H1 (cell line): ENCODE results near the gene ZNF597. TPM values are rescaled to one million over a fixed set of nuclear protein-coding genes. Genes with fewer than 3 reads are reported as not detected.

ENCODE experiments used
- CTCF ChIA-PET: fragments of 300-600 bp; sonication (Branson Sonifier 250); formaldehyde crosslinking; loops from one replicate; lab custom pipeline; 2021; ENCODE audit not compliant: partially characterized antibody; lab: Charles Lee
- POLR2A ChIA-PET: fragments of 300-600 bp; sonication (Branson Sonifier 250); formaldehyde crosslinking; loops from one replicate; lab custom pipeline; 2021; ENCODE audit warnings: inconsistent platforms; ENCODE audit not compliant: partially characterized antibody; lab: Charles Lee
- DNase-seq, 2 experiments: peaks; one replicate each; pipeline versions ENCODE4 v3.0.0 to v3.0.0-alpha.2; 2010 to 2022; ENCODE audit warnings: low spot score in 2 of 2, low read depth in 1 of 2, mixed read lengths in 1 of 2
- FAIRE-seq: peaks from 2 replicates; lab custom pipeline; 2011; peaks lifted over from hg19 to GRCh38; lab: Jason Lieb, UNC
- H2AFZ ChIP-seq: 2 replicates; pipeline ENCODE4 v1.8.1; 2012; ENCODE audit warnings: low read length, inconsistent platforms
- H2AK5ac ChIP-seq: 2 replicates; pipeline ENCODE4 v1.6.1; 2013; ENCODE audit warnings: low read depth, low read length
- H2BK120ac ChIP-seq: replicated peaks from 2 replicates; pipeline ENCODE3; 2013; ENCODE audit warnings: low read depth, low read length, inconsistent platforms
- H2BK12ac ChIP-seq: 2 replicates; pipeline ENCODE4 v1.6.1; 2013; ENCODE audit warnings: low read depth, low read length
- H2BK15ac ChIP-seq: 2 replicates; pipeline ENCODE4 v1.6.1; 2013; ENCODE audit warnings: low read length
- H2BK20ac ChIP-seq: 2 replicates; pipeline ENCODE4 v1.6.1; 2013; ENCODE audit warnings: low read length
- H2BK5ac ChIP-seq: 2 replicates; pipeline ENCODE4 v1.6.1; 2013; ENCODE audit warnings: low read depth, low read length
- H3K14ac ChIP-seq: 2 replicates; pipeline ENCODE4 v1.6.1; 2013; ENCODE audit warnings: inconsistent platforms; ENCODE audit not compliant: insufficient read length
- H3K18ac ChIP-seq: 2 replicates; pipeline ENCODE4 v1.6.1; 2013; ENCODE audit warnings: low read length; ENCODE audit errors: extremely low read depth
- H3K23ac ChIP-seq: 2 replicates; pipeline ENCODE4 v1.6.1; 2013; ENCODE audit warnings: inconsistent platforms; ENCODE audit not compliant: insufficient read length
- H3K23me2 ChIP-seq: 2 replicates; pipeline ENCODE4 v1.6.1; 2013; ENCODE audit warnings: low read depth, low read length
- H3K27ac ChIP-seq: 2 replicates; pipeline ENCODE4 v1.6.1; 2011; ENCODE audit warnings: low read depth, low read length, inconsistent platforms
- H3K27me3 ChIP-seq, 4 experiments: replicated peaks in 1 of 4; 1 replicate in 1 of 4; 2 replicates in 3 of 4; pipeline versions ENCODE4 v1.6.1 to v1.8.1; 2011 to 2013; ENCODE audit warnings: low read length in 3 of 4, mild to moderate bottlenecking in 3 of 4, inconsistent platforms in 2 of 4, mixed read lengths in 2 of 4, moderate library complexity in 1 of 4; ENCODE audit not compliant: control insufficient read depth in 3 of 4, insufficient read depth in 3 of 4; ENCODE audit errors: extremely low read depth in 1 of 4
- H3K36me3 ChIP-seq, 4 experiments: 2 replicates each; pipeline versions ENCODE4 v1.6.1 to v1.8.1; 2011 to 2013; ENCODE audit warnings: mild to moderate bottlenecking in 4 of 4, low read length in 3 of 4, moderate library complexity in 2 of 4, control low read depth in 1 of 4, inconsistent platforms in 1 of 4; ENCODE audit not compliant: insufficient read depth in 4 of 4, control insufficient read depth in 2 of 4
- H3K4ac ChIP-seq: replicated peaks from 2 replicates; pipeline ENCODE3; 2013; ENCODE audit warnings: low read length, low read depth, mixed read lengths, inconsistent platforms; ENCODE audit not compliant: insufficient read length
- H3K4me1 ChIP-seq, 4 experiments: replicated peaks in 1 of 4; 1 replicate in 1 of 4; 2 replicates in 3 of 4; pipeline versions ENCODE4 v1.6.1 to v1.8.1; 2011 to 2013; ENCODE audit warnings: low read length in 3 of 4, inconsistent platforms in 2 of 4, mixed read lengths in 1 of 4; ENCODE audit not compliant: insufficient read depth in 4 of 4, control insufficient read depth in 3 of 4
- H3K4me2 ChIP-seq, 2 experiments: 2 replicates each; pipeline versions ENCODE4 v1.6.1 to v1.8.1; 2011 to 2013; ENCODE audit warnings: low read depth in 2 of 2, low read length in 2 of 2, control low read depth in 1 of 2, inconsistent platforms in 1 of 2, mild to moderate bottlenecking in 1 of 2; ENCODE audit not compliant: insufficient read depth in 1 of 2
- H3K4me3 ChIP-seq, 4 experiments: fragments of 200-600, 300-600 bp in 1 of 4; sonication (generic), shearing (Covaris generic), sonication (Bioruptor Twin) in 1 of 4; 2 replicates each; pipeline versions ENCODE4 v1.5.1 to v1.8.1; 2011 to 2016; ENCODE audit warnings: low read length in 4 of 4, low read depth in 3 of 4, control low read depth in 2 of 4, inconsistent platforms in 2 of 4, mild to moderate bottlenecking in 2 of 4, mixed read lengths in 1 of 4, moderate library complexity in 1 of 4; ENCODE audit not compliant: insufficient read depth in 2 of 4; ENCODE audit errors: extremely low read depth in 1 of 4
- H3K56ac ChIP-seq: replicated peaks from 2 replicates; pipeline ENCODE3; 2013; ENCODE audit warnings: low read depth, mild to moderate bottlenecking, mixed read lengths, low read length, inconsistent platforms; ENCODE audit not compliant: insufficient read length
- H3K79me1 ChIP-seq: 2 replicates; pipeline ENCODE4 v1.6.1; 2013; ENCODE audit warnings: low read depth, low read length, control low read depth
- H3K79me2 ChIP-seq, 2 experiments: 2 replicates each; pipeline versions ENCODE4 v1.6.1 to v1.8.1; 2012 to 2013; ENCODE audit warnings: low read length in 2 of 2, mild to moderate bottlenecking in 2 of 2, inconsistent platforms in 1 of 2; ENCODE audit not compliant: insufficient read depth in 2 of 2, control insufficient read depth in 1 of 2
- H3K9ac ChIP-seq, 4 experiments: replicated peaks in 1 of 4; 1 replicate in 1 of 4; 2 replicates in 3 of 4; pipeline versions ENCODE4 v1.6.1 to v1.8.1; 2011 to 2013; ENCODE audit warnings: low read depth in 3 of 4, low read length in 3 of 4, control low read depth in 2 of 4, mild to moderate bottlenecking in 2 of 4, moderate library complexity in 2 of 4, inconsistent platforms in 1 of 4; ENCODE audit errors: extremely low read depth in 1 of 4
- H3K9me3 ChIP-seq, 2 experiments: 2 replicates each; pipeline versions ENCODE4 v1.6.1 to v1.8.1; 2012 to 2013; ENCODE audit warnings: mild to moderate bottlenecking in 2 of 2, moderate library complexity in 2 of 2, control low read depth in 1 of 2, inconsistent platforms in 1 of 2, low read depth in 1 of 2, low read length in 1 of 2, mixed read lengths in 1 of 2; ENCODE audit not compliant: insufficient read depth in 2 of 2
- H4K20me1 ChIP-seq, 2 experiments: replicated peaks in 1 of 2; 2 replicates each; pipeline versions ENCODE3 to v1.8.1; 2011 to 2013; ENCODE audit warnings: inconsistent platforms in 2 of 2, low read length in 2 of 2, mild to moderate bottlenecking in 1 of 2; ENCODE audit not compliant: insufficient read depth in 2 of 2, control insufficient read depth in 1 of 2
- H4K5ac ChIP-seq: 2 replicates; pipeline ENCODE4 v1.6.1; 2013; ENCODE audit warnings: low read length, low read depth, mixed read lengths, inconsistent platforms; ENCODE audit not compliant: insufficient read length
- H4K8ac ChIP-seq: 2 replicates; pipeline ENCODE4 v1.8.0; 2013; ENCODE audit warnings: mild to moderate bottlenecking, moderate library complexity, low read length, inconsistent platforms; ENCODE audit not compliant: insufficient read depth; ENCODE audit errors: extremely low read depth
- H4K91ac ChIP-seq: replicated peaks from 2 replicates; pipeline ENCODE3; 2013; ENCODE audit warnings: low read length, mixed read lengths, inconsistent platforms; ENCODE audit not compliant: insufficient read length
- ATF2 ChIP-seq: IDR thresholded peaks from 2 replicates; pipeline ENCODE4 v1.6.1; 2012; ENCODE audit warnings: low read length, inconsistent platforms
- CTCF ChIP-seq, 3 experiments: IDR thresholded peaks; 1 replicate in 2 of 3; 2 replicates in 1 of 3; pipeline versions ENCODE4 v1.5.1 to v1.6.1; 2011; ENCODE audit warnings: low read length in 3 of 3, mild to moderate bottlenecking in 3 of 3, inconsistent platforms in 2 of 3, low read depth in 1 of 3, moderate library complexity in 1 of 3; ENCODE audit not compliant: insufficient read depth in 1 of 3; ENCODE audit errors: control extremely low read depth in 1 of 3
- EGR1 ChIP-seq: IDR thresholded peaks from 2 replicates; pipeline ENCODE4 v1.6.1; 2011; ENCODE audit warnings: low read depth, low read length, borderline replicate concordance
- EP300 ChIP-seq, 2 experiments: IDR thresholded peaks; 1 replicate in 1 of 2; 2 replicates in 1 of 2; pipeline ENCODE4 v1.6.1; 2011 to 2012; ENCODE audit warnings: low read depth in 2 of 2, low read length in 2 of 2, mild to moderate bottlenecking in 2 of 2, borderline replicate concordance in 1 of 2, inconsistent platforms in 1 of 2, moderate library complexity in 1 of 2
- GABPA ChIP-seq: IDR thresholded peaks from 2 replicates; pipeline ENCODE4 v1.6.1; 2011; ENCODE audit warnings: mild to moderate bottlenecking, low read length, moderate library complexity, borderline replicate concordance; ENCODE audit not compliant: insufficient read depth
- POLR2AphosphoS5 ChIP-seq: IDR thresholded peaks from 2 replicates; pipeline ENCODE4 v1.6.1; 2011; ENCODE audit warnings: low read depth, low read length
- RAD21 ChIP-seq, 2 experiments: IDR thresholded peaks in 1 of 2; conservative IDR thresholded peaks in 1 of 2; 2 replicates each; pipeline ENCODE4 v1.6.1; 2011; ENCODE audit warnings: low read depth in 2 of 2, low read length in 2 of 2, improper control_type of control experiment in 1 of 2, inconsistent platforms in 1 of 2, mild to moderate bottlenecking in 1 of 2, moderate library complexity in 1 of 2
- SIN3A ChIP-seq, 2 experiments: IDR thresholded peaks in 1 of 2; conservative IDR thresholded peaks in 1 of 2; 2 replicates each; pipeline ENCODE4 v1.6.1; 2011 to 2012; ENCODE audit warnings: low read length in 2 of 2, improper control_type of control experiment in 1 of 2, low read depth in 1 of 2, mild to moderate bottlenecking in 1 of 2
- YY1 ChIP-seq: IDR thresholded peaks from 2 replicates; pipeline ENCODE4 v1.6.1; 2011; ENCODE audit warnings: low read depth, mild to moderate bottlenecking, low read length
- WGBS, 2 experiments: shearing (Covaris generic) in 1 of 2; methylation state at CpG; one replicate each; pipeline versions ENCODE4 v1.1.6 to v1.1.7; 2013 to 2015; ENCODE audit warnings: low lambda C conversion rate in 2 of 2, mixed read lengths in 2 of 2, inconsistent platforms in 1 of 2, low coverage in 1 of 2, missing lambda C conversion rate in 1 of 2; ENCODE audit not compliant: insufficient replicate concordance in 2 of 2, insufficient coverage in 1 of 2, insufficient read length in 1 of 2; ENCODE audit errors: extremely low coverage in 1 of 2, missing lambda C conversion rate in 1 of 2; 5-methylcytosine and 5-hydroxymethylcytosine counted together
- polyA plus RNA-seq, 7 experiments: library from polyadenylated mRNA; depleted of rRNA in 3 of 7; stranded (reverse) in 5 of 7; unstranded in 2 of 7; fragments of >200 nt in 5 of 7; fragments of 200-250 nt in 2 of 7; gene quantifications; 1 replicate in 5 of 7; 2 replicates in 1 of 7; 4 replicates in 1 of 7; pipeline versions ENCODE4 v1.2.1 to v1.2.3, GENCODE V29; 2011 to 2013; ENCODE audit warnings: missing spikeins in 2 of 7, mixed read lengths in 2 of 7
- total RNA-seq: library from RNA; stranded (reverse); fragmentation: NEBNext Ultra II Directional; extraction: Animal tissue kit (Norgen Biotek cat#: 25700); gene quantifications from 2 replicates; pipeline ENCODE4 v1.2.1, GENCODE V29; 2021

The ZNF597 gene
- total and polyA plus RNA-seq, 2 of the 8 experiments (the other 6 are each of a cell fraction or from before 2014, with no cell fraction given), result 0.68 to 2.6 TPM

GRCh38 chr16:3492356-3492755 is 49.1 kb upstream of the ZNF597 start:
- Histone ChIP-seq H2BK5ac (no peak overlapping the region), H4K5ac (no peak overlapping the region), H3K4ac (no peak overlapping the region), H3K14ac (no peak overlapping the region), H3K56ac (no peak overlapping the region), H3K18ac (no peak overlapping the region), H2BK15ac (no peak overlapping the region), H3K9me3 (no peaks in the 10 kb centered on the region), H3K9ac (no peak overlapping the region), H2BK12ac (no peak overlapping the region), H3K4me1 (no peaks in the 10 kb centered on the region), H3K36me3 (no peaks in the 10 kb centered on the region), H4K91ac (no peak overlapping the region), H3K79me2 (no peaks in the 10 kb centered on the region), H2AFZ (no peak overlapping the region), H3K23me2 (no peaks in the 10 kb centered on the region), H4K8ac (no peak overlapping the region), H3K4me2 (no peak overlapping the region), H3K79me1 (no peaks in the 10 kb centered on the region), H2BK120ac (no peak overlapping the region), H2AK5ac (no peak overlapping the region), H2BK20ac (no peak overlapping the region), H3K23ac (no peak overlapping the region), H3K4me3 (no peak overlapping the region), H3K27ac (no peak overlapping the region), H3K27me3 (no peaks in the 10 kb centered on the region), H4K20me1 (peaks cover 0 to 2% of the 10 kb centered on the region in 2 experiments)
- DNase-seq (no peak), FAIRE-seq (no peak)
- WGBS, 2 experiments, result 93% methylated on average over 3 of the region's 10 CpGs; no CpG with 5 or more reads in 1 of the 2 experiments
- ChIA-PET CTCF (interaction anchor here (0.6 kb wide), 1 partner anchor 18 kb away, joined by 4 read pairs; no protein-coding TSS in a partner anchor), POLR2A (no interaction called here)
- TF ChIP-seq EGR1, result no peak
- TF ChIP-seq POLR2AphosphoS5, result no peak
- TF ChIP-seq EP300 (IDR thresholded peaks at IDR 0.05; ENCODE audit: borderline replicate concordance in 1 of 2, low read depth in 2 of 2, low read length in 2 of 2), result no peak
- TF ChIP-seq GABPA, result no peak
- no peak for TF ChIP-seq RAD21 (IDR thresholded peaks at IDR 0.05 in 1 of 2, conservative IDR thresholded peaks at IDR 0.05 in 1 of 2; ENCODE audit: low read depth in 2 of 2, low read length in 2 of 2)
- TF ChIP-seq YY1, result no peak
- no peak for TF ChIP-seq ATF2
- TF ChIP-seq CTCF (IDR thresholded peaks at IDR 0.05; ENCODE audit: control extremely low read depth in 1 of 3, insufficient read depth in 1 of 3, low read depth in 1 of 3, low read length in 3 of 3), result no peak
- TF ChIP-seq SIN3A (conservative IDR thresholded peaks at IDR 0.05 in 1 of 2, IDR thresholded peaks at IDR 0.05 in 1 of 2; ENCODE audit: low read depth in 1 of 2, low read length in 2 of 2), result no peak
